A549 treated with ZK216348 at 1 μM for 4 hours (cell line): ENCODE measurements around the gene PIGP. TPM values are rescaled to one million over a fixed set of nuclear protein-coding genes. Genes with fewer than 3 reads are reported as not detected.

Experiments
- total RNA-seq: library from RNA; stranded (reverse); fragments of 200-300 nt; extraction: Qiagen RNA extraction; gene quantifications from 5 replicates; pipeline ENCODE4 v1.2.3, GENCODE V29; 2022; ENCODE audit warnings: low read depth

Gene PIGP
- 10.9 to 18.0 TPM (median 15.5 TPM) in 5 replicates for total RNA-seq

GRCh38 chr21:37072988-37073416 is at the start of gene PIGP, which contains the start of gene TTC3:
Gene PIGP, minus strand, starts transcription at chr21:37073071. Its CDS starts 556 bp downstream, at chr21:37072515.
Gene TTC3, plus strand, starts transcription at chr21:37073254. Its CDS starts 14,004 bp downstream, at chr21:37087258.

Other genes with a start within 250 kb of the PIGP start
- 5.7 to 8.7 TPM (median 6.9 TPM) in 5 replicates for gene HLCS, start 106.4 kb downstream of the PIGP start, total RNA-seq
- 0.43 to 0.71 TPM (median 0.53 TPM) in 5 replicates for gene RIPPLY3, start 66.4 kb downstream of the PIGP start, total RNA-seq
- gene TTC3, start 183 bp upstream of the PIGP start, total RNA-seq, result 28.6 to 39.8 TPM (median 30.9 TPM) in 5 replicates
- gene VPS26C, start 194.3 kb upstream of the PIGP start, total RNA-seq, result 26.0 to 37.9 TPM (median 32.1 TPM) in 5 replicates